DND-41 (cell line): Measurements from ENCODE around the gene SEMA5A.

Experiments used
- EZH2 ChIP-seq: IDR thresholded peaks from 3 replicates; pipeline ENCODE4 v1.6.1; 2012; ENCODE audit warnings: borderline replicate concordance, low read depth, mild to moderate bottlenecking, moderate library complexity, low read length, inconsistent platforms; ENCODE audit not compliant: severe bottlenecking
- TF ChIP-seq, protein P1 (sequence below): IDR thresholded peaks from 2 replicates; pipeline ENCODE4 v1.5.1; 2012; ENCODE audit warnings: borderline replicate concordance, low read length, moderate library complexity, mild to moderate bottlenecking; ENCODE audit not compliant: poor library complexity, severe bottlenecking; ENCODE audit errors: extremely low read depth

DNA sequence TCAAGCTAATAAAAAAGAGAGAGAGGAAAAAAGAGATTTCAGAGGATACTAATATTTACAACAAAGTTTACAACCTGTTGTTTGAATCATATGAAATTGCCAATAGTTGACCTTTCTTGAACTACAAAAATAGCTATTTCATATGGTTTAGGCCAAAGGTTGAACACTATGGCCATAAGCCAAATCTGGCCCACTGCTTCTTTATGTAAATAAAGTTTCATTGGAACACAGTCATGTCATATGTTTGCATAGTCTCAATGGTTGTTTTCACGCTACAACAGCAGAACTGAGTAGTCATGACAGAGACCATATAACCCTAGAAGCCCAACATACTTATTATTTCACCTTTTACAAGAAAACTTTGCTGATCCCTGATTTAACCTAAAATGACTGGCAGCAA, 20.9 kb downstream of the SEMA5A start:
- TF ChIP-seq, protein P1, sequence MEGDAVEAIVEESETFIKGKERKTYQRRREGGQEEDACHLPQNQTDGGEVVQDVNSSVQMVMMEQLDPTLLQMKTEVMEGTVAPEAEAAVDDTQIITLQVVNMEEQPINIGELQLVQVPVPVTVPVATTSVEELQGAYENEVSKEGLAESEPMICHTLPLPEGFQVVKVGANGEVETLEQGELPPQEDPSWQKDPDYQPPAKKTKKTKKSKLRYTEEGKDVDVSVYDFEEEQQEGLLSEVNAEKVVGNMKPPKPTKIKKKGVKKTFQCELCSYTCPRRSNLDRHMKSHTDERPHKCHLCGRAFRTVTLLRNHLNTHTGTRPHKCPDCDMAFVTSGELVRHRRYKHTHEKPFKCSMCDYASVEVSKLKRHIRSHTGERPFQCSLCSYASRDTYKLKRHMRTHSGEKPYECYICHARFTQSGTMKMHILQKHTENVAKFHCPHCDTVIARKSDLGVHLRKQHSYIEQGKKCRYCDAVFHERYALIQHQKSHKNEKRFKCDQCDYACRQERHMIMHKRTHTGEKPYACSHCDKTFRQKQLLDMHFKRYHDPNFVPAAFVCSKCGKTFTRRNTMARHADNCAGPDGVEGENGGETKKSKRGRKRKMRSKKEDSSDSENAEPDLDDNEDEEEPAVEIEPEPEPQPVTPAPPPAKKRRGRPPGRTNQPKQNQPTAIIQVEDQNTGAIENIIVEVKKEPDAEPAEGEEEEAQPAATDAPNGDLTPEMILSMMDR, result no peak
- no peak for TF ChIP-seq EZH2
